ENCODE data around the gene SLC24A4.

SLC24A4 gene

GRCh38 chr14:92317511-92317910 lies 5.5 kb upstream of the SLC24A4 start:
- no peak for DNase-seq

GRCh38 chr14:92321701-92322100 lies 1.3 kb upstream of the SLC24A4 start:
- DNase-seq: no peak

- peak in 2 of 3 experiments; percentile 30 to 32 for DNase-seq
Observed at GRCh38 chr14:92322516-92322915, 449 bp upstream of the SLC24A4 start.

- DNase-seq: no peak
Observed at GRCh38 chr14:92323916-92324818, 1.2 kb downstream of the SLC24A4 start.

- DNase-seq: no peak
Observed at GRCh38 chr14:92325835-92326234, 2.9 kb downstream of the SLC24A4 start.

GRCh38 chr14:92328664-92329255 lies 5.8 kb downstream of the SLC24A4 start:
- no peak for DNase-seq

GRCh38 chr14:92334050-92334449 lies 11.1 kb downstream of the SLC24A4 start:
- DNase-seq: no peak

- DNase-seq: no peak
Observed at GRCh38 chr14:92336363-92336762, 13.4 kb downstream of the SLC24A4 start.

- no peak for DNase-seq
Observed at GRCh38 chr14:92339426-92339825, 16.5 kb downstream of the SLC24A4 start.

GRCh38 chr14:92340071-92340470 lies 17.1 kb downstream of the SLC24A4 start:
- no peak for DNase-seq

- DNase-seq: no peak
Observed at GRCh38 chr14:92340931-92341330, 18.0 kb downstream of the SLC24A4 start.

- no peak for DNase-seq
Observed at GRCh38 chr14:92341791-92342190, 18.8 kb downstream of the SLC24A4 start.

- DNase-seq: peak in 2 of 3 experiments; percentile 11 to 68
Observed at GRCh38 chr14:92348154-92348553, 25.2 kb downstream of the SLC24A4 start.

GRCh38 chr14:92351750-92352149 lies 28.8 kb downstream of the SLC24A4 start:
- no peak for DNase-seq

GRCh38 chr14:92352158-92352985 lies 29.4 kb downstream of the SLC24A4 start:
- peak in 1 of 3 experiments; percentile 10 for DNase-seq

- no peak for DNase-seq
Observed at GRCh38 chr14:92353447-92353846, 30.5 kb downstream of the SLC24A4 start.

- no peak for DNase-seq
Observed at GRCh38 chr14:92356677-92357076, 33.7 kb downstream of the SLC24A4 start.

GRCh38 chr14:92360651-92361370 lies 37.8 kb downstream of the SLC24A4 start:
- DNase-seq: no peak

- peak in 2 of 3 experiments; percentile 40 to 55 for DNase-seq
Observed at GRCh38 chr14:92362781-92363235, 39.8 kb downstream of the SLC24A4 start.

GRCh38 chr14:92366237-92366636 lies 43.3 kb downstream of the SLC24A4 start:
- no peak for DNase-seq

GRCh38 chr14:92368001-92368400 lies 45.0 kb downstream of the SLC24A4 start:
- DNase-seq: no peak

GRCh38 chr14:92369097-92369496 lies 46.1 kb downstream of the SLC24A4 start:
- DNase-seq: no peak

- no peak for DNase-seq
Observed at GRCh38 chr14:92372230-92372629, 49.3 kb downstream of the SLC24A4 start.
